Gastrocnemius medialis (tissue), 4 donors: ENCODE measurements around the gene NUP62.
A peak's percentile ranks its signal among the peaks of the same experiment; 100 is the strongest.

ENCODE experiments used
- POLR2A ChIP-seq, 2 donors: fragments of 450-650 bp; IDR thresholded peaks; one replicate each; pipeline ENCODE4 v1.6.1; 2017; ENCODE audit warnings: antibody characterized with exemption in 2 of 2, mild to moderate bottlenecking in 2 of 2, moderate library complexity in 2 of 2
- TF ChIP-seq, protein P1 (sequence below), 5 experiments: fragments of 450-650 bp in 3 of 5; fragments of 200-600 bp in 2 of 5; sonication (generic) in 2 of 5; IDR thresholded peaks in 4 of 5; conservative IDR thresholded peaks in 1 of 5; 1 replicate in 4 of 5; 2 replicates in 1 of 5; pipeline ENCODE4 v1.5.1; 2016 to 2019; ENCODE audit warnings: antibody characterized with exemption in 5 of 5, mild to moderate bottlenecking in 3 of 5, moderate library complexity in 3 of 5

DNA sequence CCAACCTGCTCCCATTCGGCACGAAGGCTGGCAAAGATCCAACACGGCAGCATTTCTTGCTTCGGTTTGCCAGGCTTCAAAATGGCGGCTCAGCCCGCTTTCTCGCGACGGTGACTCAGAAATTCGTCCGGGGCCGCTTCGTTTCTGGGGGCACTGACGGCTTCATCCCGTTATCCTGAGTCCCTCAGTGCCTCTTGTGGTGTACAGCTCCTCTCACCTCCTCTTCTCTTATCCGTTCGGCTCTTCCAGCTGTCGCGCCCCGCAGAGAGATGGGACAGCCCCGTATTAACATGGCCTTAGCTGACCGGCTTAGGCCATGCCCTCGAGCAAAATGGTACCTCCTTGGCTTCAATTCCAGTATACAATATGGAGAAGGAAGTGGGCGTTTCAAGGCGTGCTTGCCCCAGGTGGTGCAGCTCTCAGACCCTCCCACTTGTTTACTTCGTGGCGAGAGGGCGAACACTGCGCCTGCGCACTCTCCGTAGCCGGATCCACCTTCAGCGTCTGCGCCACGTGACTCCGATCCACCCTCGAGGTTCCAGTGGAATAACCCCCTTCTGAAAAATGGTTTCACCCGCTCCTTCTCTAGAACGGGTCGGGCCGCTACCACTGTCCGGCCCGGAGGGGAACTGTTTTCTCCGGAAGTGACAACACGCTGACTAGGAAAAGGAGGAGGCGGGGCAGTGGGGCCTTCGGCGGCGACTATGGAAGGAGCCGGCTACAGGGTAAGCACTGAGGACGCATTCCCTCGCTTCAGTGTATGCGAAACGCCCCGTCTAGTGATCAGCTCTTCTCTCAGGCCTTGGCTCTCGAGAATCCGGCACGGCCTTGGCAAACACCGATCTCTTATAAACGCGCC lies 52.1 kb downstream of the NUP62 start, which contains the start of the genes AKT1S1 and TBC1D17:
- TF ChIP-seq, protein P1, sequence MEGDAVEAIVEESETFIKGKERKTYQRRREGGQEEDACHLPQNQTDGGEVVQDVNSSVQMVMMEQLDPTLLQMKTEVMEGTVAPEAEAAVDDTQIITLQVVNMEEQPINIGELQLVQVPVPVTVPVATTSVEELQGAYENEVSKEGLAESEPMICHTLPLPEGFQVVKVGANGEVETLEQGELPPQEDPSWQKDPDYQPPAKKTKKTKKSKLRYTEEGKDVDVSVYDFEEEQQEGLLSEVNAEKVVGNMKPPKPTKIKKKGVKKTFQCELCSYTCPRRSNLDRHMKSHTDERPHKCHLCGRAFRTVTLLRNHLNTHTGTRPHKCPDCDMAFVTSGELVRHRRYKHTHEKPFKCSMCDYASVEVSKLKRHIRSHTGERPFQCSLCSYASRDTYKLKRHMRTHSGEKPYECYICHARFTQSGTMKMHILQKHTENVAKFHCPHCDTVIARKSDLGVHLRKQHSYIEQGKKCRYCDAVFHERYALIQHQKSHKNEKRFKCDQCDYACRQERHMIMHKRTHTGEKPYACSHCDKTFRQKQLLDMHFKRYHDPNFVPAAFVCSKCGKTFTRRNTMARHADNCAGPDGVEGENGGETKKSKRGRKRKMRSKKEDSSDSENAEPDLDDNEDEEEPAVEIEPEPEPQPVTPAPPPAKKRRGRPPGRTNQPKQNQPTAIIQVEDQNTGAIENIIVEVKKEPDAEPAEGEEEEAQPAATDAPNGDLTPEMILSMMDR (IDR thresholded peaks at IDR 0.05 in 4 of 5, conservative IDR thresholded peaks at IDR 0.05 in 1 of 5): no peak
- peak; percentile 91 to 94 for TF ChIP-seq POLR2A (IDR thresholded peaks at IDR 0.05)
